GM18502 (cell line): ENCODE measurements around the gene SON.

Source experiments
- ATAC-seq: cut with Tn5 transposase; IDR thresholded peaks from one replicate; pipeline ENCODE4 v1.9.1; 2021; ENCODE audit warnings: mild to moderate bottlenecking; ENCODE audit not compliant: unreplicated experiment, poor library complexity

SON gene

DNA sequence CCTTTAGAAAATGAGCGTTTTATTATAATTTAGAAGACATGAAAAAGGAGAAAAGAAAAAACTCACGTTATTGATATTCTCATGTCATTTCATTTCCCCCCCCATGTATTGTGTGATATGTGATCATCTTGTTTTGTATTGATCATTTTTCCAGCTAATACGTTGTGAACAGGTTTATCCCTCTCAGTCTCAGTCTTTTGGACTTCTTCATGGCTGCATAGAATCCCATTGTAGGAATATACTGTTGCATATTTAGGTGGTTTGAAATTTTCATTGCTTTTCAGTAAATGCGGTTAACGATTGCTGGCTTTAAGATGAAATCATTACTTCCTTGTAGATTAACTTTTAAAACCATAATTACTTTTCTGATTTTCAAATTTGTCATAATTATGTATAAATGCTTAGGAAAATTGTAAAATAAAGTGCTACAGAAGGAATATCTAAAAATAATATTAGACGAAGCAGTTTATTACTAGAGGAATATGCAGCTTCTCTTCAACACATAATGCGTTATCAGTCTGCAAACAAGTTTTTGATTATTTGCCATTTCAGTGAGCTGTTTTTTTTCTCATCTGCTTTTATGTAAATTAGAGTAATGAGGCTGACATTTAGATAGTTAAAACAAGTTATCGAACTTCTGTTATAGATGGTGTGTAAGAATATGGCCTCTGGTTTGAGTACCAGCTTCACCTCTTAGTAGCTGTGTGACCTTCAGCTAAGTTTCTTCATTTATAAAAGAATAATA is 1.8 kb downstream of the SON start:
- no peak for ATAC-seq

DNA sequence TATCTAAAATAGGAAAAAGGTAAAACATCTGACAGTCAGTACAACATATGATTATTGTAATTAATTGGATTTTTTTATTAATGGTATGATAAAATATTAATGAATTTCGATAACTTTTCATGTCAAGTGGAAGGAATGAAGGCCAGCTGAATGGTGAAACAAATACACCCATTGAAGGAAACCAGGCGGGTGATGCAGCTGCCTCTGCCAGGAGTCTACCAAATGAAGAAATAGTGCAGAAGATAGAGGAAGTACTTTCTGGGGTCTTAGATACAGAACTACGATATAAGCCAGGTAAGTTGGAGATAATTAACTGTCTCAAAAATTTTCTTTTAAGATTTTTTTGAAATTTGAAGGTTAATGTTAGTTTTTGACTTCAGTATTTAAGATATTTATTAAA is 3.2 kb downstream of the SON start:
- ATAC-seq, result no peak

DNA sequence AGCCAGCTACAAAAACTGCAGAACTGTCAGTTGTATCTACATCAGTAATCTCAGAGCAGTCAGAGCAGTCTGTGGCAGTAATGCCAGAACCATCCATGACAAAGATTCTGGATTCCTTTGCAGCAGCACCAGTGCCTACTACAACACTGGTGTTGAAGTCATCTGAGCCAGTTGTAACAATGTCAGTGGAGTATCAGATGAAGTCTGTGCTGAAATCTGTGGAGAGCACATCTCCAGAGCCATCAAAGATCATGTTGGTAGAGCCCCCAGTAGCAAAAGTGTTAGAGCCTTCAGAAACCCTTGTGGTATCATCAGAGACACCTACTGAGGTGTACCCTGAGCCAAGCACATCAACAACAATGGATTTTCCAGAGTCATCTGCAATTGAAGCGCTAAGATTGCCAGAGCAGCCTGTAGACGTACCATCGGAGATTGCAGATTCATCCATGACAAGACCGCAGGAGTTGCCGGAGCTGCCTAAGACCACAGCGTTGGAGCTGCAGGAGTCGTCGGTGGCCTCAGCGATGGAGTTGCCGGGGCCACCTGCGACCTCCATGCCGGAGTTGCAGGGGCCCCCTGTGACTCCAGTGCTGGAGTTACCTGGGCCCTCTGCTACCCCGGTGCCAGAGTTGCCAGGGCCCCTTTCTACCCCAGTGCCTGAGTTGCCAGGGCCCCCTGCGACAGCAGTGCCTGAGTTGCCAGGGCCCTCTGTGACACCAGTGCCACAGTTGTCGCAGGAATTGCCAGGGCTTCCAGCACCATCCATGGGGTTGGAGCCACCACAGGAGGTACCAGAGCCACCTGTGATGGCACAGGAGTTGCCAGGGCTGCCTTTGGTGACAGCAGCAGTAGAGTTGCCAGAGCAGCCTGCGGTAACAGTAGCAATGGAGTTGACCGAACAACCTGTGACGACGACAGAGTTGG is 7.3 kb downstream of the SON start:
- no peak for ATAC-seq

DNA sequence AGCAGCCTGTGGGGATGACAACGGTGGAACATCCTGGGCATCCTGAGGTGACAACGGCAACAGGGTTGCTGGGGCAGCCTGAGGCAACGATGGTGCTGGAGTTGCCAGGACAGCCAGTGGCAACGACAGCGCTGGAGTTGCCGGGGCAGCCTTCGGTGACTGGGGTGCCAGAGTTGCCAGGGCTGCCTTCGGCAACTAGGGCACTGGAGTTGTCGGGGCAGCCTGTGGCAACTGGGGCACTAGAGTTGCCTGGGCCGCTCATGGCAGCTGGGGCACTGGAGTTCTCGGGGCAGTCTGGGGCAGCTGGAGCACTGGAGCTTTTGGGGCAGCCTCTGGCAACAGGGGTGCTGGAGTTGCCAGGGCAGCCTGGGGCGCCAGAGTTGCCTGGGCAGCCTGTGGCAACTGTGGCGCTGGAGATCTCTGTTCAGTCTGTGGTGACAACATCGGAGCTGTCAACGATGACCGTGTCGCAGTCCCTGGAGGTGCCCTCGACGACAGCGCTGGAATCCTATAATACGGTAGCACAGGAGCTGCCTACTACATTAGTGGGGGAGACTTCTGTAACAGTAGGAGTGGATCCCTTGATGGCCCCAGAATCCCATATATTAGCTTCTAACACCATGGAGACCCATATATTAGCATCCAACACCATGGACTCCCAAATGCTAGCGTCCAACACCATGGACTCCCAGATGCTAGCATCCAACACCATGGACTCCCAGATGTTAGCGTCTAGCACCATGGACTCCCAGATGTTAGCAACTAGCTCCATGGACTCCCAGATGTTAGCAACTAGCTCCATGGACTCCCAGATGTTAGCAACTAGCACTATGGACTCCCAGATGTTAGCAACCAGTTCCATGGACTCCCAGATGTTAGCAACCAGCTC is 8.2 kb downstream of the SON start:
- no peak for ATAC-seq

DNA sequence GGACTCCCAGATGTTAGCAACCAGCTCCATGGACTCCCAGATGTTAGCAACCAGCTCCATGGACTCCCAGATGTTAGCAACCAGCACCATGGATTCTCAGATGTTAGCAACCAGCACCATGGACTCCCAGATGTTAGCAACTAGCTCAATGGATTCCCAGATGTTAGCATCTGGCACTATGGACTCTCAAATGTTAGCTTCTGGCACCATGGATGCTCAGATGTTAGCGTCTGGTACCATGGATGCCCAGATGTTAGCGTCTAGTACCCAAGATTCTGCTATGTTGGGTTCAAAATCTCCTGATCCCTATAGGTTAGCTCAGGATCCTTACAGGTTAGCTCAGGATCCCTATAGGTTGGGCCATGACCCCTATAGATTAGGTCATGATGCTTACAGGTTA is 8.8 kb downstream of the SON start:
- ATAC-seq, result no peak

DNA sequence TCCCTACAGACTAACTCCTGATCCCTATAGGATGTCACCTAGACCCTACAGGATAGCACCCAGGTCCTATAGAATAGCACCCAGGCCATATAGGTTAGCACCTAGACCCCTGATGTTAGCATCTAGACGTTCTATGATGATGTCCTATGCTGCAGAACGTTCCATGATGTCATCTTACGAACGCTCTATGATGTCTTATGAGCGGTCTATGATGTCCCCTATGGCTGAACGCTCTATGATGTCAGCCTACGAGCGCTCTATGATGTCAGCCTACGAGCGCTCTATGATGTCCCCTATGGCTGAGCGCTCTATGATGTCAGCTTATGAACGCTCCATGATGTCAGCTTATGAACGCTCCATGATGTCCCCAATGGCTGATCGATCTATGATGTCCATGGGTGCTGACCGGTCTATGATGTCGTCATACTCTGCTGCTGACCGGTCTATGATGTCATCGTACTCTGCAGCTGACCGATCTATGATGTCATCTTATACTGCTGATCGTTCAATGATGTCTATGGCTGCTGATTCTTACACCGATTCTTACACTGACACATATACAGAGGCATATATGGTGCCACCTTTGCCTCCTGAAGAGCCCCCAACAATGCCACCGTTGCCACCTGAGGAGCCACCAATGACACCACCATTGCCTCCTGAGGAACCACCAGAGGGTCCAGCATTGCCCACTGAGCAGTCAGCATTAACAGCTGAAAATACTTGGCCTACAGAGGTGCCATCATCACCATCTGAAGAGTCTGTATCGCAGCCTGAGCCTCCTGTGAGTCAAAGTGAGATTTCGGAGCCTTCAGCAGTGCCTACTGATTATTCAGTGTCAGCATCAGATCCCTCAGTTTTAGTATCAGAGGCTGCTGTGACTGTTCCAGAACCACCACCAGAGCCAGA is 9.5 kb downstream of the SON start:
- ATAC-seq, result no peak

DNA sequence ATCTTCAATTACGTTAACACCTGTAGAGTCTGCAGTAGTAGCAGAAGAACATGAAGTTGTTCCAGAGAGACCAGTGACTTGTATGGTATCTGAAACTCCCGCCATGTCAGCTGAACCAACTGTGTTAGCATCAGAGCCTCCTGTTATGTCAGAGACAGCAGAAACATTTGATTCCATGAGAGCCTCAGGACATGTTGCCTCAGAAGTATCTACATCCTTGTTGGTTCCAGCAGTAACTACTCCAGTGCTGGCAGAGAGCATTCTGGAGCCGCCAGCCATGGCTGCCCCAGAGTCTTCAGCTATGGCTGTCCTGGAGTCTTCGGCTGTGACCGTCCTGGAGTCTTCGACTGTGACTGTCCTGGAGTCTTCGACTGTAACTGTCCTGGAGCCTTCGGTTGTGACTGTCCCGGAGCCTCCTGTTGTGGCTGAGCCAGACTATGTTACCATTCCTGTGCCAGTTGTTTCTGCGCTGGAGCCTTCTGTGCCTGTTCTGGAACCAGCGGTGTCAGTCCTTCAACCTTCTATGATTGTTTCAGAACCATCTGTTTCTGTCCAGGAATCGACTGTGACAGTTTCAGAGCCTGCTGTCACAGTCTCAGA is 10.3 kb downstream of the SON start:
- ATAC-seq, result no peak

DNA sequence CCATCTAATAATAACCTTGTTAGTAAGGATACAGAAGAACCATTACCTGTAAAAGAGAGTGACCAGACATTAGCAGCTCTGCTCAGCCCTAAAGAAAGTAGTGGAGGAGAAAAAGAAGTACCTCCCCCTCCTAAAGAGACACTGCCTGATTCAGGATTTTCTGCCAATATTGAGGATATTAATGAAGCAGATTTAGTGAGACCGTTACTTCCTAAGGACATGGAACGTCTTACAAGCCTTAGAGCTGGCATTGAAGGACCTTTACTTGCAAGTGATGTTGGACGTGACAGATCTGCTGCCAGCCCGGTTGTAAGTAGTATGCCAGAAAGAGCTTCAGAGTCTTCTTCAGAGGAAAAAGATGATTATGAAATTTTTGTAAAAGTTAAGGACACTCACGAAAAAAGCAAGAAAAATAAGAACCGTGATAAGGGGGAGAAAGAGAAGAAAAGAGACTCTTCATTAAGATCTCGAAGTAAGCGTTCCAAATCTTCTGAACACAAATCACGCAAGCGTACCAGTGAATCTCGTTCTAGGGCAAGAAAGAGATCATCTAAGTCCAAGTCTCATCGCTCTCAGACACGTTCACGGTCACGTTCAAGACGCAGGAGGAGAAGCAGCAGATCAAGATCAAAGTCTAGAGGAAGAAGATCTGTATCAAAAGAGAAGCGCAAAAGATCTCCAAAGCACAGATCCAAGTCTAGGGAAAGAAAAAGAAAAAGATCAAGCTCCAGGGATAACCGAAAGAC is 11.6 kb downstream of the SON start:
- ATAC-seq, result no peak

DNA sequence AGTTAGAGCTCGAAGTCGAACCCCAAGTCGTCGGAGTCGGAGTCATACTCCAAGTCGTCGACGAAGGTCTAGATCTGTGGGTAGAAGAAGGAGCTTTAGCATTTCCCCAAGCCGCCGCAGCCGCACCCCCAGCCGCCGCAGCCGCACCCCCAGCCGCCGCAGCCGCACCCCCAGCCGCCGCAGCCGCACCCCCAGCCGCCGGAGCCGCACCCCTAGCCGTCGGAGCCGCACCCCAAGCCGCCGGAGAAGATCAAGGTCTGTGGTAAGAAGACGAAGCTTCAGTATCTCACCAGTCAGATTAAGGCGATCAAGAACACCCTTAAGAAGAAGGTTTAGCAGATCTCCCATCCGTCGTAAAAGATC is 12.1 kb downstream of the SON start:
- ATAC-seq, result no peak

DNA sequence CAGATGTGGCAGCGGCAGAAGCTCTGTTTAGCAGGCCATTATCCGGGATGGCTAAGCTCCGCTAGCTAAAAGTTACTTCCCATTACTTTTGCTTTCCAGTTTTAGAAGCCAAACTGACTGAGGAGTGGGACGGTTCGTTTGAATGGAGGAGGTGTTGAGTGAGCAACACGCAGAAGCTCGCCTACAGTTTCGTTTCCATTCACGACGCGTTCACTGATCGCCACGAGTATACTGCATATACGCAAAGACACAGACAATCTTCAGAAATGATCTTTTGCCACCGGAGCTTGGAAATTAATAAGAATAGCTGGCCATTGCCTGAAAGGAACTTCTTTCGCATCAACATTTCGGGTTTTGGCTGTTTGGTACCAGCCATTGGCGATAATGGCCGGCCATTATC is 14.6 kb downstream of the SON start:
- no peak for ATAC-seq

DNA sequence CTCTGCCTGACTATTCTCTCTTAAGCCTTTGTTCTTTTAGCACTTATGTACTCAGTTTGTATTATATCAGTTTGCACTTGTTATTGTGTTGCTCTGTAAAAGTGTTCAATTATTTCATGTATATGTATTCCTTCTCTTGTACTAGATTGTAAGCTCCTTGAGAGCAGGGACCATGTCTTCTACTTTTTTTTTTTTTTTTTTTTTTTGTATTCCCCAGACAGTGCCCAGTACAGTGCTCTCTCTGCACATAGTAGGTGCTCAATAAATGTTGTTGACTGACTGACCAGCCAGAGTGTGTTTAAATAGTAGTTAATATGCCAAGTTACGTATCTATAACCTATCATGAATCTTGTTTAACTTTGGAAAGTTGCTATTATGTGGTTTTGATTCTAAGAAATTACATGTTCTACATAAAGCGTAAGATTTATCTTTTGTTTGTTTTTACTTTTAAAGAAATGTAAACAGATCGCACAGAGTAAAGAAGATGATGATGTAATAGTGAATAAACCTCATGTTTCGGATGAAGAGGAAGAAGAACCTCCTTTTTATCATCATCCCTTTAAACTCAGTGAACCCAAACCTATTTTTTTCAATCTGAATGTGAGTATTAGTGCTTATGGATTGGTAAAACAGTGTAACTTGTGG is 16.1 kb downstream of the SON start:
- no peak for ATAC-seq

DNA sequence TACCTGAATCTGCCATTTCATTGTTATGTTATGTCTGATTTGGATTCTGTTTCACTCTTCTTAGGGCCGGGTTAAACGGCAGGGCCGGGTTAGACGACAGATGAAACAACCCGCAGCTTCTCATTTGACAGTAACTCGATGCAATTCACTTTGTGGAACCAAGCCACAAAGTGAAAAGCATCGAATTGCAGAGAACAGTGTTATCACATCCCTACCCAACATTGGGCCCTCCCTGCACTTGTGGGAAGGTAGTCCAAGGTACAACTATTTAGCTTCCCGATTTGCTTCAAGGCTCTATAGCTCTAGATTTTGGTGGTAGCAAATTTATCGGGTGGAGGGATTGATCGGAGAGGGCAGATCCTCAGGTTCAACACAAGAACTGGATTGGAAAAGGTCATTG is 17.0 kb downstream of the SON start:
- no peak for ATAC-seq

DNA sequence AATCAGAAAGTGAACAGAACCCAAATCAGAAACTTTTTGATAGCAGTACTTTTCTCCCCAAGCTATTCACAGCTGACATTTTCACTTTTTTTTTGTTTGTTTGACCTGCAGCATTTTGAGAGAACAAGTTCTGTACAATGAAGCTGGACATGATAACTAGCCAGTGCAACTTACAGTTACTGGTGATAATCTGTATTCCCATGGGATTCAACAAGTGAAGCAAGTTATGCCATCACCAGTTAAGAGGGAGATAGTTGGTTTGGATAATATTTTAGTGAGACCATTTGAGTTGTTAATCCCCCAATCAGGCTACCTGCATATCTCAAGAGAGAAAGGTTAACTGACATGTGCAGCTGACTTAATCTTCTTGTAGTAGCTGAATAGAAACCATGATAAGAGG is 18.1 kb downstream of the SON start:
- no peak for ATAC-seq

DNA sequence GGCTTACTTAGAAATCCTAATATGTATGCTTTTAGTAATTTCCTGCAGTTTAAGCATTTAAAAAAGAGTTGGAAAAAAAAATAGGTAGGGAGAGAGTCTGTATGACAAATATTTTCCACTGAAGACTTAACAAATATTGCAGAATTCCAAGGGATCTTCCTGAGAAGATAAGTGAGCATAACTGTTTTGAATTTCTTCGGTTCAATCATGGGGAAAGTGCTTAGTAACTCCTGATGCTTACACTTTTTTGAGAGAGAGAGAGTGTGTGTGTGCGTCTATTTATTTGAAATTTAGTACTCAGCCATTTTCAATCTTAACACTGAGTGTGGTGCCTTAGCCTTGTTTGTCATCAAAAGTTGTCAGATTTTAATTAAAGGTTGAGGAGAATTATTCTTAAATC is 18.5 kb downstream of the SON start:
- no peak for ATAC-seq

DNA sequence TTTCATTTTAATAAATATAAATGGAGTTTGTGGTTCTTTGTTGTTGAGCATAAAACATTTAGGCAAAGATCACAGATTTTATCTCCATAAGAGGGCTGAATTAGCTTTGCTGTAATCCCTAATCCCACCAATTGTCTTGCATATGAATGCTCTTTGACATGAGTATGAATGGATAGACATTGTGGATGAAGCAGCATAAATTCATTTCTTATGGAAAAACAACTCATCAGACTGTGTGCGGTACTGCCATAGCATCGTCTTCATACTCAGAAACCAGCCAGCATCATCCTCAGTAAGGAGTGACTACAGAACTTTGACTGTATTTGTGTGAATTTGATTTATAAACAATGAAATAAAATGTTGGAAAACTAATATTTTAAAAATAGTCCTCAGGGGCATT is 19.6 kb downstream of the SON start:
- no peak for ATAC-seq

DNA sequence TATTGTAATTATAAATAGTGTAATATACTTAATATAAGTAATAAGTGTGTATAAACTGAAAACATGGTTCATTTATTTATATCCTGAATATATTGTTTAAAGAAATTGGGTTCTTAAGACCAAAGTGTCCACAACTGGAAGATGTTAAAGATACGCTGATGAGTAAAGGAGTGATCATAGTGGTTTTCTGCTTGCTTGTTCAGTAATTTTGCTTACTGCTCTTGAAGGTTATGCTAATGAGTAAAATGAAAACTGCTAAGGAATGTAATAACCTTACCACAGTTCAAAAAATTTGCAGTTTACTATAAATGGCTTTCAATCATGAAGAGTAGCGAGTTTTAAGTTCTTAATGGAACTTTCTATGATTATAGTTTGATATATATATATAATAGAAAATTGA is 23.7 kb downstream of the SON start:
- no peak for ATAC-seq

DNA sequence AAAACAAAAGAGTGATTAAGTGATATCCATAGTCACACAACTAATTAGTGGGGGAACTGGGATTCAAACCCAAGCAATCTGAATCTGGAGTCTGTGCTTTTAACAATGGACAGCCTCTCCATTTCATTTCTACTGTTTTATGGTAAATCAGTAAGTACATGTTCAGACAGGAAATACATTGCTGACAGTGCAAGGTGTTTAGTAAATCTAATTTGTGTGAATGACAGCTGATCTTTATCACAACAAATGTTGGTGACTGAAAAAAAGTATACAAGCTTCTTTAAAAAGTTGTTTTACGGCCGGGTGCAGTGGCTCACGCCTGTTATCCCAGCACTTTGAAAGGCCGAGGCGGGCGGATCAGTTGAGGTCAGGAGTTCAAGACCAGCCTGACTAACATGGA is 25.1 kb downstream of the SON start:
- no peak for ATAC-seq

DNA sequence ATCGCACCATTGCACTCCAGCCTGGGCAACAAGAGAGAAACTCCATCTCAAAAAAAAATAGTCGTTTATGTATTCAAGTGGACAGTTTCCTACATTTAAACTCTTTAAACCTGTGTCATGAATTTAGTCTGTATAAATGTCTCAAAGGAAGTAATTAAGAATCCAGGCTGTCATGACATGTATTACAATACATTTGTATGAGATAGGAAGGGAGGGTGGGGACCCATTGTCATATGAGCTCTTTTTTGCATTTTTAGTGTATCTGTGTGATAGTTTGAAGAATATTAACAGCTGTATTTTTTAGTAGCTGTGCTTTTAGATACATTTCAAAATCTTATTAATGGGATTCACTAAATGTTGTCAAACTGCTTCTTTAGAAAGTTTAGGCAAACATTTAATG is 25.6 kb downstream of the SON start:
- no peak for ATAC-seq
